DND-41 (cell line): ENCODE measurements around the gene TRIM7.

Experiments used
- ATAC-seq: fragments of 200-7000 bp; cut with Tn5 transposase; 3 replicates; pipeline ENCODE4 v1.9.1; 2021; ENCODE audit warnings: low read depth; ENCODE audit not compliant: insufficient read depth
- DNase-seq: peaks from one replicate; pipeline ENCODE4 v3.0.0-alpha.2; 2020
- H2AFZ ChIP-seq: 2 replicates; pipeline ENCODE4 v1.6.0; 2012; ENCODE audit warnings: low read depth, low read length
- H3K27ac ChIP-seq: 2 replicates; pipeline ENCODE4 v1.5.1; 2012; ENCODE audit warnings: low read length, inconsistent platforms
- H3K27me3 ChIP-seq: fragments of 200-600 bp; sonication (generic); 2 replicates; pipeline ENCODE4 v1.6.0; 2012; ENCODE audit warnings: low read length, mild to moderate bottlenecking, inconsistent platforms; ENCODE audit not compliant: insufficient read depth, poor library complexity
- H3K36me3 ChIP-seq: 2 replicates; pipeline ENCODE4 v1.5.1; 2012; ENCODE audit warnings: low read length, inconsistent platforms; ENCODE audit not compliant: insufficient read depth
- H3K4me1 ChIP-seq: 2 replicates; pipeline ENCODE4 v1.5.1; 2012; ENCODE audit warnings: mild to moderate bottlenecking, low read length; ENCODE audit not compliant: insufficient read depth
- H3K4me2 ChIP-seq: 2 replicates; pipeline ENCODE4 v1.6.0; 2012; ENCODE audit warnings: mild to moderate bottlenecking, moderate library complexity, low read length, inconsistent platforms; ENCODE audit not compliant: insufficient read depth
- H3K4me3 ChIP-seq, 2 experiments: fragments of 200-600 bp in 1 of 2; shearing (Covaris generic) in 1 of 2; 2 replicates each; pipeline ENCODE4 v1.5.1; 2012 to 2016; ENCODE audit warnings: inconsistent platforms in 2 of 2, low read length in 2 of 2, mild to moderate bottlenecking in 2 of 2, low read depth in 1 of 2, moderate library complexity in 1 of 2
- H3K79me2 ChIP-seq: 2 replicates; pipeline ENCODE4 v1.6.0; 2012; ENCODE audit warnings: low read length, inconsistent platforms; ENCODE audit not compliant: insufficient read depth
- H3K9ac ChIP-seq: 2 replicates; pipeline ENCODE4 v1.6.0; 2012; ENCODE audit warnings: low read depth, mild to moderate bottlenecking, inconsistent platforms, low read length, moderate library complexity
- H3K9me3 ChIP-seq: 2 replicates; pipeline ENCODE4 v1.5.1; 2012; ENCODE audit warnings: low read length, moderate library complexity, mild to moderate bottlenecking, inconsistent platforms; ENCODE audit not compliant: insufficient read depth, severe bottlenecking
- H4K20me1 ChIP-seq: 2 replicates; pipeline ENCODE4 v1.6.0; 2012; ENCODE audit warnings: low read length; ENCODE audit not compliant: insufficient read depth
- CTCF ChIP-seq: IDR thresholded peaks from 2 replicates; pipeline ENCODE4 v1.5.1; 2012; ENCODE audit warnings: borderline replicate concordance, low read length, moderate library complexity, mild to moderate bottlenecking; ENCODE audit not compliant: poor library complexity, severe bottlenecking; ENCODE audit errors: extremely low read depth
- EZH2 ChIP-seq: IDR thresholded peaks from 3 replicates; pipeline ENCODE4 v1.6.1; 2012; ENCODE audit warnings: borderline replicate concordance, low read depth, mild to moderate bottlenecking, moderate library complexity, low read length, inconsistent platforms; ENCODE audit not compliant: severe bottlenecking

Gene TRIM7

DNA sequence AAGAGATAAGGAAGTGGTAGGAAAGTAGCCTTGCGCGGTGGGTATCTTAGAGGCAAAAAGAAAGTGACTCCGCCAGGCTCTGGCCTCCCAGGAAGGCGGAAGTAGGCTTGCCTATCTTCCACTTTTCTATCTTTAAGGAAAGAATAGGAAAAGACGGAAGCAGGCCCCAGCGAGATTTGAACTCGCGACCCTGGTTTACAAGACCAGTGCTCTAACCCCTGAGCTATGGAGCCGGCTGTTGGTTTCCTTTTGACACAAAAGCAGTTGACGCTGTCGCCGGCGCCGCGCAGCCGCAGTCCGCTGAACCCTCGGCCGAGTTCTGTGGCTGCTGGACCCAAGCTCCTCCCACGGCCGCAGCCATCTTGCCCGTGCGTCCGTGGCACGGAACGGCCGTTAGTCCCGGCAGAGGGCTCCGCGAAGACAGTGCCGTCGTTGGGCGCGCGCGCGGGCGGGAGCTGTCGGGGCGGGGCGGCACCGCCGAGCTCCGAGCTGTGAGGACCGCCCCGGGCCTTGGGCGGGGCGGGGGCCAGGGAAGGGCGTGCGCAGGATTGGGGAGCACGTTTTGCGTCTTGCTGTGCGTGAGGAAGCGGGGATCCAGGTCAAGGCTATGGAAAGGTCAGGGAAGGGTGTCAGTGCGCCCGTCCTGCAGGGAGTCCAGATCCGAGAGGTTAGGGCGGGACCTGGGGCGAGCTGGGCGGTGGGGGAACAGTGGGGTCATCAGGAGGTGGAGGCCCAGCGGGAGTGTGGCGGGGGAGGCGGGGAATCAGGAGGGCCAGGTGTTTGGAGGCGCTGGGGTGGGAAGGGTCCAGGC lies 13.3 kb downstream of the TRIM7 start:
- Histone ChIP-seq H3K4me1 (peaks cover 42% of the 10 kb centered on the region), H2AFZ (peak overlapping the region; percentile 94), H3K9ac (peak overlapping the region; percentile 85), H4K20me1 (no peaks in the 10 kb centered on the region), H3K9me3 (no peaks in the 10 kb centered on the region), H3K4me3 (peak overlapping the region; percentile 81 to 92), H3K27ac (peak overlapping the region; percentile 90), H3K27me3 (no peaks in the 10 kb centered on the region), H3K36me3 (no peaks in the 10 kb centered on the region; the same call in 1 of the 2 replicates), H3K4me2 (peak overlapping the region; percentile 100), H3K79me2 (peaks cover 9% of the 10 kb centered on the region)
- ATAC-seq (peak; percentile 73), DNase-seq (peak; percentile 94)
- no peak for TF ChIP-seq EZH2
- no peak for TF ChIP-seq CTCF

DNA sequence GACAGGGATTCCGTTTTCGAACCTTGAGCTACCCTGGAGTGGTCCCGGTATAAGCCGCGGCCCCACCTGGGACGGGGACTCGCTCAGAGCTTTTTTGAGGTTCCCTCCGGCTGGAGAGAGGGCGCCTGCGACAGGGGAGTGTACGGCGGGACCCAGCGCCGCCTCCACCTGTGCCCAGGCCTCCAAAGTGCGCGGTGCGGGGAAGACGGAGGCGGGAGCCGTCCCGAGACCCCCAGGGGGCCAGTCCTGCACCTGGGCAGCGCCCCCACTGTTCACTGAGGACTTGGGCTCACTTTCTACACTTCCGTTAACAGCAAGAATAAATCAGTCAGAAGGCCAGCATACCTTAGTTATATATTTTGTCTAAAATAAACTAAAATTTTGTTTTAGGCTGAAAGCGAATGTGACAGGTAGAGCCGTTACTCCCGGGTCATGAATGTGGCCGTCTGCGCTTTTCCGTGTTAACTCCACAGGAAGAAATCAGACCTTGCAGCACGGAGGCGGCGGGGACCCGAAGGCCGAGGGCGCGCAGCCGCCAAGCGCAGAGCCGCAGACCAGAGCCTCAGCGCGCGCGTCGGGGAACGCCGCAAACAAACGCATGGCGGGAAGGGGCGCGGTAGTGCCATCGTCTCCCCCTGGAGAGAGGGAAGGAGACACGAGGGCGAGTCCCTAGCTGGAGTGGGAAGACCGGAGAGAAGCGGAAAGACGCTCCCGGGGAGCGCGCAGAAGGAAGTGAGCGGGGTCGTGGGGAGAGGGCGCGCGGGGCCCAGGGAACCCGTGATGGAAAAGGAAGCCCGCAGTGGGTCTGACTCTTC lies 14.1 kb downstream of the TRIM7 start:
- Histone ChIP-seq H3K4me1 (peaks cover 42% of the 10 kb centered on the region), H3K27me3 (no peaks in the 10 kb centered on the region), H3K4me2 (peak overlapping the region; percentile 100), H3K79me2 (peaks cover 9% of the 10 kb centered on the region), H3K4me3 (peak overlapping the region; percentile 81 to 92), H3K9ac (peak overlapping the region; percentile 85), H4K20me1 (no peaks in the 10 kb centered on the region), H3K27ac (peak overlapping the region; percentile 90), H3K36me3 (no peaks in the 10 kb centered on the region; the same call in 1 of the 2 replicates), H2AFZ (peak overlapping the region; percentile 94), H3K9me3 (no peaks in the 10 kb centered on the region)
- TF ChIP-seq EZH2 (no peak), CTCF (peak; percentile 59)
- peak; percentile 48 for DNase-seq
- peak; percentile 25 for ATAC-seq

DNA sequence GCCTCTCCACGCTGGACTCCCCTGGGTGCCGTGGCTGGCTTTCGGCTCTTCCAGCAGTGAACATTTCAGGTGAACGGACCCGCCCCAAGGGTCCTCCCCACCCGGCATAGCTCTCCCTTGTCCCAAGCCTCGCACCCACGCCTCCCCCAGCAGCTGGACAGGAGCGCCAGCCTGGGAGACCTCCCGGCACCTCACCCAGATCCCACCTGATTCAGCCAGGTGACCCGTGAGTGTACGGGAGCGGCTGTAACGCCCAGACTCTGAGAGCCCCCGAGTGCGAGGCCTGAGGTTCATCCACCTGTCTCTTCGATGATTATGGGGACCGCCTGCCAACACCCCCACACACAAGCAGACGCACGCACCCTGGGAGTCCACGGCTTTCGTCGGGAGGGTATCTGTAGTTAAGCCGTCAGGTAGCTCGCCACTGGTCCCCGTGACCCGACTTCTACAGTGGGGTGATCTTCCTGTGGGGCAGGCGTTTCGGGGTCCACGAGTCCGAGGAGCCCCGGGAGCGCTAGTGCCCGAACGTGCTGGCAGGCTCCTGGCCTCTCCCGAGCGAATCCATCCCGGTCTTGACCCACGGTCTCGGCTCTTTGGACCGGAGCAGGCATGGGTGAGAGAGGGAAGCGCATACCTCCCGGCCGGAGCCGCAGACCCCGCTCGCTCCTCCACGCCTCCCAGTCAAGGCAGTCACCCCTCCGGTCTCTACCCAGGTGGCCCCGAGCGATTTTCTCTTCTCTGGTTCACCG lies 14.9 kb downstream of the TRIM7 start:
- Histone ChIP-seq H3K4me1 (peaks cover 43% of the 10 kb centered on the region), H4K20me1 (no peaks in the 10 kb centered on the region), H3K4me2 (peak overlapping the region; percentile 100), H3K9me3 (no peaks in the 10 kb centered on the region), H3K4me3 (peak overlapping the region; percentile 81 to 92), H3K27me3 (no peaks in the 10 kb centered on the region), H2AFZ (peak overlapping the region; percentile 94), H3K36me3 (no peaks in the 10 kb centered on the region; the same call in 1 of the 2 replicates), H3K9ac (peak overlapping the region; percentile 85), H3K79me2 (peaks cover 9% of the 10 kb centered on the region), H3K27ac (peak overlapping the region; percentile 90)
- ATAC-seq (0 out of 3 replicates have a peak, but pooled peaks have one; percentile 0), DNase-seq (no peak)
- TF ChIP-seq EZH2 (no peak), CTCF (no peak)
